H9 (cell line): ENCODE data around the gene KEAP1. TPM values are rescaled to one million over a fixed set of nuclear protein-coding genes. Genes with fewer than 3 reads are reported as not detected.

Experiments
- DNase-seq: peaks from one replicate; pipeline ENCODE4 v3.0.0-alpha.2; 2017
- H2AFZ ChIP-seq: one replicate; pipeline ENCODE4 v1.6.1; 2013; ENCODE audit warnings: mild to moderate bottlenecking, low read length, control low read depth, moderate library complexity
- H2AK5ac ChIP-seq: 2 replicates; pipeline ENCODE4 v1.6.1; 2013; ENCODE audit warnings: low read length, control low read depth, mixed read lengths; ENCODE audit not compliant: insufficient read length
- H2BK120ac ChIP-seq: one replicate; pipeline ENCODE4 v1.6.1; 2013; ENCODE audit warnings: low read depth, mild to moderate bottlenecking, low read length, control low read depth, inconsistent platforms; ENCODE audit not compliant: poor library complexity, severe bottlenecking
- H2BK12ac ChIP-seq: 2 replicates; pipeline ENCODE4 v1.6.1; 2013; ENCODE audit warnings: low read length, control low read depth, mixed read lengths, low read depth; ENCODE audit not compliant: insufficient read length
- H2BK15ac ChIP-seq: 2 replicates; pipeline ENCODE4 v1.6.1; 2013; ENCODE audit warnings: low read depth, low read length, control low read depth
- H2BK20ac ChIP-seq: one replicate; pipeline ENCODE4 v1.6.1; 2013; ENCODE audit warnings: low read depth, mild to moderate bottlenecking, low read length, control low read depth, inconsistent platforms; ENCODE audit not compliant: poor library complexity, severe bottlenecking
- H2BK5ac ChIP-seq: 2 replicates; pipeline ENCODE4 v1.6.1; 2013; ENCODE audit warnings: low read length, control low read depth, mixed read lengths; ENCODE audit not compliant: insufficient read length
- H3K14ac ChIP-seq: 2 replicates; pipeline ENCODE4 v1.6.1; 2013; ENCODE audit warnings: low read length, control low read depth; ENCODE audit not compliant: insufficient read depth
- H3K18ac ChIP-seq: 2 replicates; pipeline ENCODE4 v1.6.1; 2013; ENCODE audit warnings: low read depth, mild to moderate bottlenecking, mixed read lengths, low read length, control low read depth; ENCODE audit not compliant: insufficient read length
- H3K23ac ChIP-seq: 2 replicates; pipeline ENCODE4 v1.6.1; 2013; ENCODE audit warnings: low read length, control low read depth, mixed read lengths, low read depth; ENCODE audit not compliant: insufficient read length
- H3K23me2 ChIP-seq: 2 replicates; pipeline ENCODE4 v1.6.1; 2013; ENCODE audit warnings: low read depth, mild to moderate bottlenecking, mixed read lengths, low read length, control low read depth; ENCODE audit not compliant: insufficient read length, poor library complexity, severe bottlenecking
- H3K27ac ChIP-seq: 2 replicates; pipeline ENCODE4 v1.5.1; 2013; ENCODE audit warnings: low read length, control low read depth, mixed read lengths, low read depth; ENCODE audit not compliant: insufficient read length
- H3K27me3 ChIP-seq: 2 replicates; pipeline ENCODE4 v1.6.1; 2013; ENCODE audit warnings: low read length, control low read depth, inconsistent platforms; ENCODE audit not compliant: insufficient read depth
- H3K4ac ChIP-seq: 2 replicates; pipeline ENCODE4 v1.6.1; 2013; ENCODE audit warnings: low read depth, mild to moderate bottlenecking, control low read depth, inconsistent platforms, low read length, moderate library complexity
- H3K4me1 ChIP-seq: 2 replicates; pipeline ENCODE4 v1.6.1; 2013; ENCODE audit warnings: low read length, control low read depth, inconsistent platforms; ENCODE audit not compliant: insufficient read depth
- H3K4me2 ChIP-seq: 2 replicates; pipeline ENCODE4 v1.6.1; 2013; ENCODE audit warnings: low read length, control low read depth, mixed read lengths; ENCODE audit not compliant: insufficient read length, insufficient read depth
- H3K56ac ChIP-seq: 2 replicates; pipeline ENCODE4 v1.6.1; 2013; ENCODE audit warnings: low read depth, mild to moderate bottlenecking, mixed read lengths, low read length, control low read depth; ENCODE audit not compliant: insufficient read length
- H3K79me1 ChIP-seq: 2 replicates; pipeline ENCODE4 v1.6.1; 2013; ENCODE audit warnings: low read depth, mild to moderate bottlenecking, moderate library complexity, low read length, control low read depth, inconsistent platforms; ENCODE audit not compliant: insufficient read depth, poor library complexity, severe bottlenecking
- H3K79me2 ChIP-seq: 2 replicates; pipeline ENCODE4 v1.6.1; 2013; ENCODE audit warnings: low read length, control low read depth, inconsistent platforms; ENCODE audit not compliant: insufficient read depth
- H3K9ac ChIP-seq: 2 replicates; pipeline ENCODE4 v1.6.1; 2013; ENCODE audit warnings: low read length, control low read depth, mixed read lengths; ENCODE audit not compliant: insufficient read length; ENCODE audit errors: extremely low read depth
- H3K9me3 ChIP-seq: one replicate; pipeline ENCODE4 v1.6.1; 2013; ENCODE audit warnings: low read depth, low read length, inconsistent platforms; ENCODE audit not compliant: control insufficient read depth
- H3T11ph ChIP-seq: one replicate; pipeline ENCODE4 v1.6.1; 2013; ENCODE audit warnings: mild to moderate bottlenecking, low read length, control low read depth, inconsistent platforms
- H4K20me1 ChIP-seq: one replicate; pipeline ENCODE4 v1.6.1; 2013; ENCODE audit not compliant: control insufficient read depth, insufficient read length, insufficient read depth
- H4K5ac ChIP-seq: 2 replicates; pipeline ENCODE4 v1.6.1; 2013; ENCODE audit warnings: low read depth, mild to moderate bottlenecking, mixed read lengths, low read length, control low read depth; ENCODE audit not compliant: insufficient read length
- H4K8ac ChIP-seq: replicated peaks from 2 replicates; pipeline ENCODE4 v1.6.1; 2013; ENCODE audit warnings: low read length, control low read depth, mixed read lengths, low read depth; ENCODE audit not compliant: insufficient read length
- H4K91ac ChIP-seq: 2 replicates; pipeline ENCODE4 v1.6.1; 2013; ENCODE audit warnings: low read depth, mild to moderate bottlenecking, moderate library complexity, mixed read lengths, low read length, control low read depth; ENCODE audit not compliant: insufficient read length
- H3K27ac Mint-ChIP-seq, 3 experiments: 2 replicates in 2 of 3; 3 replicates in 1 of 3; pipeline ENCODE4 v1.8.0; 2020 to 2021; ENCODE audit warnings: mixed read lengths in 3 of 3, mild to moderate bottlenecking in 1 of 3, moderate library complexity in 1 of 3
- H3K27me3 Mint-ChIP-seq: 2 replicates; pipeline ENCODE4 v1.8.0; 2021; ENCODE audit warnings: low read depth, mild to moderate bottlenecking, moderate library complexity, mixed read lengths
- H3K36me3 Mint-ChIP-seq, 3 experiments: 2 replicates in 2 of 3; 3 replicates in 1 of 3; pipeline ENCODE4 v1.8.0; 2020 to 2021; ENCODE audit warnings: low read depth in 3 of 3, mixed read lengths in 3 of 3; ENCODE audit not compliant: insufficient read depth in 1 of 3
- H3K4me1 Mint-ChIP-seq, 2 experiments: 2 replicates each; pipeline ENCODE4 v1.8.0; 2020; ENCODE audit warnings: mixed read lengths in 2 of 2
- H3K4me3 Mint-ChIP-seq, 2 experiments: 2 replicates in 1 of 2; 3 replicates in 1 of 2; pipeline ENCODE4 v1.8.0; 2020 to 2021; ENCODE audit warnings: mild to moderate bottlenecking in 2 of 2, mixed read lengths in 2 of 2, moderate library complexity in 1 of 2
- H3K9me3 Mint-ChIP-seq, 2 experiments: 2 replicates in 1 of 2; 3 replicates in 1 of 2; pipeline ENCODE4 v1.8.0; 2020; ENCODE audit warnings: mild to moderate bottlenecking in 2 of 2, mixed read lengths in 2 of 2, moderate library complexity in 1 of 2
- CTCF ChIP-seq: fragments of 200-600 bp; sonication (generic); conservative IDR thresholded peaks from 3 replicates; pipeline ENCODE4 v1.8.0; 2021; ENCODE audit warnings: antibody characterized with exemption, mild to moderate bottlenecking
- WGBS: extraction: QIAGEN DNeasy Blood & Tissue Kit; methylation state at CpG from one replicate; pipeline ENCODE4 v1.1.7; 2013; ENCODE audit warnings: missing lambda C conversion rate, low lambda C conversion rate, mixed read lengths; ENCODE audit not compliant: insufficient read length; ENCODE audit errors: extremely low coverage; 5-methylcytosine and 5-hydroxymethylcytosine counted together
- total RNA-seq: library from RNA; stranded (reverse); gene quantifications from 2 replicates; pipeline ENCODE4 v1.2.1, GENCODE V29; 2021

KEAP1 gene
- total RNA-seq, 1 experiment from 2014 or later = 88.7 TPM

GRCh38 chr19:10516064-10516385 is 12.9 kb upstream of the KEAP1 start:
- Histone ChIP-seq H3K79me1 (no peaks in the 10 kb centered on the region), H3K4me2 (no peak overlapping the region), H3K4me1 (no peaks in the 10 kb centered on the region; the same call in 1 of the 2 replicates), H2BK5ac (no peak overlapping the region), H4K5ac (no peak overlapping the region), H3K9ac (no peak overlapping the region), H2BK15ac (no peak overlapping the region), H4K20me1 (no peaks in the 10 kb centered on the region), H3K23me2 (peaks cover 19% of the 10 kb centered on the region), H3K14ac (no peak overlapping the region), H3K79me2 (no peaks in the 10 kb centered on the region), H3K9me3 (no peaks in the 10 kb centered on the region), H3K4ac (no peak overlapping the region), H3K23ac (no peak overlapping the region), H2AK5ac (no peak overlapping the region), H3K27me3 (peaks cover 7% of the 10 kb centered on the region; the same call in 1 of the 2 replicates), H4K91ac (no peak overlapping the region), H2AFZ (no peak overlapping the region), H3K27ac (no peak overlapping the region), H2BK120ac (no peak overlapping the region), H4K8ac (no peak overlapping the region), H2BK12ac (no peak overlapping the region), H3T11ph (no peak overlapping the region), H3K18ac (no peak overlapping the region), H2BK20ac (no peak overlapping the region), H3K56ac (no peak overlapping the region)
- Mint-ChIP-seq H3K27ac (no peak overlapping the region), H3K27me3 (peaks cover 20% of the 10 kb centered on the region), H3K4me3 (peak overlapping the region in 1 of 2 experiments; percentile 86; a peak in 3 of 5 replicates), H3K9me3 (no peaks in the 10 kb centered on the region; a peak in 1 of 5 replicates), H3K4me1 (peaks cover 19 to 29% of the 10 kb centered on the region in 2 experiments), H3K36me3 (peaks cover 7 to 10% (median 8%) of the 10 kb centered on the region in 3 experiments; a peak in 6 of 7 replicates)
- WGBS = no CpG with 5 or more reads among the region's 5 CpGs
- TF ChIP-seq CTCF = no peak
- no peak for DNase-seq
